HEK293 (cell line): ENCODE results near the gene GATA2.

Experiments used
- CTCF ChIA-PET: fragments of 350-600 bp; formaldehyde crosslinking; extraction: SDS; loops from one replicate; lab custom pipeline; 2021; ENCODE audit warnings: antibody characterized with exemption; lab: Yijun Ruan, JAX
- POLR2A ChIA-PET: fragments of 300-600 bp; formaldehyde crosslinking; extraction: SDS; loops from one replicate; lab custom pipeline; 2020; ENCODE audit warnings: antibody characterized with exemption, inconsistent platforms; lab: Yijun Ruan, JAX
- H3K27ac ChIP-seq: fragments of 200-500 bp; sonication (Bioruptor generic); 2 replicates; pipeline ENCODE4 v1.5.1; 2014; ENCODE audit warnings: low read depth, low read length, control low read depth, inconsistent platforms; ENCODE audit errors: extremely low read depth
- H3K36me3 ChIP-seq, 2 experiments: fragments of 200-500 bp in 1 of 2; sonication (Bioruptor generic) in 1 of 2; 1 replicate in 1 of 2; 2 replicates in 1 of 2; pipeline ENCODE4 v1.5.1; 2014 to 2017; ENCODE audit warnings: inconsistent platforms in 2 of 2, low read length in 2 of 2; ENCODE audit not compliant: control insufficient read depth in 2 of 2, insufficient read depth in 1 of 2
- H3K4me1 ChIP-seq: fragments of 200-500 bp; sonication (Bioruptor generic); 2 replicates; pipeline ENCODE4 v1.5.1; 2014; ENCODE audit warnings: mild to moderate bottlenecking, low read length, inconsistent platforms; ENCODE audit not compliant: control insufficient read depth, insufficient read depth
- H3K4me3 ChIP-seq: 2 replicates; pipeline ENCODE4 v1.5.1; 2011; ENCODE audit warnings: low read depth, mild to moderate bottlenecking, control low read depth, low read length, moderate library complexity
- H3K9me3 ChIP-seq: fragments of 200-500 bp; sonication (Bioruptor generic); 2 replicates; pipeline ENCODE4 v1.5.1; 2014; ENCODE audit warnings: low read depth, low read length, inconsistent platforms; ENCODE audit not compliant: control insufficient read depth, insufficient read depth
- CTCF ChIP-seq: fragments of 450-650 bp; formaldehyde crosslinking; IDR thresholded peaks from 2 replicates; pipeline ENCODE4 v1.5.1; 2016; ENCODE audit warnings: missing biosample characterization, missing genetic modification characterization
- EGR2 ChIP-seq: fragments of 450-650 bp; formaldehyde crosslinking; IDR thresholded peaks from 2 replicates; pipeline ENCODE4 v1.5.1; 2016; ENCODE audit warnings: low read depth, missing biosample characterization, missing genetic modification characterization
- HIC1 ChIP-seq: fragments of 450-650 bp; formaldehyde crosslinking; IDR thresholded peaks from 2 replicates; pipeline ENCODE4 v1.5.1; 2016; ENCODE audit warnings: missing biosample characterization, missing genetic modification characterization
- KLF10 ChIP-seq: fragments of 450-650 bp; IDR thresholded peaks from 2 replicates; pipeline ENCODE4 v1.5.1; 2018; ENCODE audit warnings: missing biosample characterization, mild to moderate bottlenecking, missing genetic modification characterization
- MZF1 ChIP-seq: fragments of 450-650 bp; formaldehyde crosslinking; IDR thresholded peaks from 2 replicates; pipeline ENCODE4 v1.5.1; 2017; ENCODE audit warnings: missing biosample characterization, missing genetic modification characterization, borderline replicate concordance
- PRDM1 ChIP-seq: fragments of 450-650 bp; formaldehyde crosslinking; IDR thresholded peaks from 2 replicates; pipeline ENCODE4; 2016; ENCODE audit warnings: missing biosample characterization, missing genetic modification characterization
- PRDM10 ChIP-seq: fragments of 450-650 bp; formaldehyde crosslinking; IDR thresholded peaks from 2 replicates; pipeline ENCODE4 v1.5.1; 2016; ENCODE audit warnings: missing biosample characterization, missing genetic modification characterization
- REPIN1 ChIP-seq: fragments of 450-650 bp; formaldehyde crosslinking; IDR thresholded peaks from 2 replicates; pipeline ENCODE4 v1.5.1; 2017; ENCODE audit warnings: missing biosample characterization, missing genetic modification characterization, low read depth
- SP3 ChIP-seq: fragments of 450-650 bp; formaldehyde crosslinking; IDR thresholded peaks from 2 replicates; pipeline ENCODE4 v1.5.1; 2016; ENCODE audit warnings: missing biosample characterization, missing genetic modification characterization
- TCF7L2 ChIP-seq: IDR thresholded peaks from 2 replicates; pipeline ENCODE4 v1.6.1; 2011; ENCODE audit warnings: low read depth, mild to moderate bottlenecking, inconsistent platforms, low read length, moderate library complexity, borderline replicate concordance
- ZBTB26 ChIP-seq: fragments of 450-650 bp; formaldehyde crosslinking; optimal IDR thresholded peaks from 2 replicates; pipeline ENCODE3; 2016; ENCODE audit warnings: missing biosample characterization, mild to moderate bottlenecking, missing genetic modification characterization
- ZBTB48 ChIP-seq: fragments of 450-650 bp; formaldehyde crosslinking; IDR thresholded peaks from 2 replicates; pipeline ENCODE4 v1.5.1; 2016; ENCODE audit warnings: missing biosample characterization, missing genetic modification characterization
- ZBTB7A ChIP-seq: fragments of 450-650 bp; formaldehyde crosslinking; IDR thresholded peaks from 2 replicates; pipeline ENCODE4 v1.5.1; 2016; ENCODE audit warnings: low read depth, missing biosample characterization, missing genetic modification characterization
- ZBTB8A ChIP-seq: fragments of 450-650 bp; formaldehyde crosslinking; IDR thresholded peaks from 2 replicates; pipeline ENCODE4 v1.5.1; 2016; ENCODE audit warnings: missing biosample characterization, missing genetic modification characterization
- ZIC2 ChIP-seq: fragments of 450-650 bp; formaldehyde crosslinking; IDR thresholded peaks from 2 replicates; pipeline ENCODE4 v1.5.1; 2016; ENCODE audit warnings: missing biosample characterization, missing genetic modification characterization
- ZNF114 ChIP-seq: fragments of 450-650 bp; formaldehyde crosslinking; IDR thresholded peaks from 2 replicates; pipeline ENCODE4 v1.5.0; 2017; ENCODE audit warnings: missing biosample characterization, missing genetic modification characterization
- ZNF184 ChIP-seq: fragments of 450-650 bp; IDR thresholded peaks from 2 replicates; pipeline ENCODE4 v1.5.1; 2018; ENCODE audit warnings: missing biosample characterization, mild to moderate bottlenecking, missing genetic modification characterization
- ZNF335 ChIP-seq: fragments of 450-650 bp; formaldehyde crosslinking; conservative IDR thresholded peaks from 2 replicates; pipeline ENCODE4 v1.5.1; 2016; ENCODE audit warnings: missing biosample characterization, missing genetic modification characterization
- ZNF366 ChIP-seq: fragments of 450-650 bp; formaldehyde crosslinking; conservative IDR thresholded peaks from 2 replicates; pipeline ENCODE4 v1.5.1; 2016; ENCODE audit warnings: missing biosample characterization, missing genetic modification characterization
- ZNF423 ChIP-seq: fragments of 450-650 bp; formaldehyde crosslinking; IDR thresholded peaks from 2 replicates; pipeline ENCODE4 v1.5.1; 2016; ENCODE audit warnings: missing biosample characterization, missing genetic modification characterization
- ZNF549 ChIP-seq: fragments of 450-650 bp; IDR thresholded peaks from 2 replicates; pipeline ENCODE4 v1.5.1; 2018; ENCODE audit warnings: missing biosample characterization, missing genetic modification characterization, mild to moderate bottlenecking, inconsistent platforms, moderate library complexity
- ZNF837 ChIP-seq: fragments of 450-650 bp; formaldehyde crosslinking; IDR thresholded peaks from 2 replicates; pipeline ENCODE4 v1.5.1; 2016; ENCODE audit warnings: missing biosample characterization, missing genetic modification characterization

The GATA2 gene

GRCh38 chr3:128488636-128488990 is 4.4 kb downstream of the GATA2 start (continued):
- TF ChIP-seq TCF7L2 (no peak), ZNF335 (peak; percentile 34), ZNF549 (tag by site-specific recombination) (no peak), ZNF184 (no peak), ZNF114 (tag by site-specific recombination) (no peak), ZNF423 (peak; percentile 65), HIC1 (tag by site-specific recombination) (peak; percentile 62), PRDM10 (tag by site-specific recombination) (no peak), MZF1 (no peak), KLF10 (tag by site-specific recombination) (peak; percentile 9), ZNF366 (tag by site-specific recombination) (no peak), ZNF837 (no peak), SP3 (tag by site-specific recombination) (0 out of 2 replicates have a peak, but pooled peaks have one; percentile 24)

GRCh38 chr3:128487813-128488635 is 5.0 kb downstream of the GATA2 start:
- no peaks in the 10 kb centered on the region; the same call in 1 of the 2 replicates for H3K4me1 ChIP-seq
- no peaks in the 10 kb centered on the region for H3K9me3 ChIP-seq
- ChIA-PET POLR2A (no interaction called here), CTCF (no interaction called here)
- H3K4me3 ChIP-seq: peak overlapping the region; percentile 71
- H3K36me3 ChIP-seq: peaks cover 0 to 58% of the 10 kb centered on the region in 2 experiments; a peak in 1 of 3 replicates
- peak overlapping the region; percentile 81 for H3K27ac ChIP-seq
- peak; percentile 89 for TF ChIP-seq ZIC2
- TF ChIP-seq ZBTB48 (tag by site-specific recombination): peak; percentile 93
- TF ChIP-seq ZBTB8A (tag by site-specific recombination): peak; percentile 70
- TF ChIP-seq PRDM10 (tag by site-specific recombination): no peak; the same call in 1 of the 2 replicates
- TF ChIP-seq EGR2 (tag by site-specific recombination): 0 out of 2 replicates have a peak, but pooled peaks have one; percentile 10
- TF ChIP-seq CTCF (tag by site-specific recombination): peak; percentile 24; the same call in 1 of the 2 replicates
- peak; percentile 92 for TF ChIP-seq ZBTB26 (tag by site-specific recombination)
- peak; percentile 16; the same call in 1 of the 2 replicates for TF ChIP-seq REPIN1 (tag by site-specific recombination)
- no peak for TF ChIP-seq PRDM1 (tag by site-specific recombination)
- TF ChIP-seq ZBTB7A: peak; percentile 68
